A673 (cell line): ENCODE results near the gene KCTD4.

ENCODE experiments used
- EZH2 ChIP-seq: fragments of 200-600 bp; sonication (generic); IDR thresholded peaks from 2 replicates; pipeline ENCODE4 v1.6.1; 2017; ENCODE audit warnings: borderline replicate concordance, low read depth, mild to moderate bottlenecking, mixed read lengths, antibody characterized with exemption, low read length; ENCODE audit not compliant: poor library complexity, severe bottlenecking
- TF ChIP-seq, protein P1 (sequence below): fragments of 300-800, 200-600 bp; sonication (generic); conservative IDR thresholded peaks from 2 replicates; pipeline ENCODE4 v1.5.1; 2017; ENCODE audit warnings: low read depth, mild to moderate bottlenecking, antibody characterized with exemption, low read length, moderate library complexity, mixed read lengths

DNA sequence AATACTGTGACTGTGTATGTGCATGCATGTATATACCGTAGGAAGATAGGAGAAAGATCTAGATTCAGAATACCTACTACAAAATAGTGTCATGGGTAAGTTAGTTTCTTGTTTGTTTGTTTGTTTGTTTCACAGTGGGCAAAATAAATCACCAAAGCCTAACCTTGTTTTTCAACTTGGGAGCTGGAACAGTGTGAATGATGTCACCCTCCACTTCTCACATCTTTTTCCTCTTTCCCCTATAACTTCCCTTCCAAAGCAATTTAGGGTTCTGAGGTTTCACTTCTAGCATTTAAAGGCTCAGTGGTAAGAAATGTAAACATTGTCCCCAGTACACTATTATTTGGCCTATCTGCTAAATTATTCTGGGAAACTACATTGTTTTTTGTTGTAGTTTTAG, 5.4 kb downstream of the KCTD4 start:
- TF ChIP-seq, protein P1, sequence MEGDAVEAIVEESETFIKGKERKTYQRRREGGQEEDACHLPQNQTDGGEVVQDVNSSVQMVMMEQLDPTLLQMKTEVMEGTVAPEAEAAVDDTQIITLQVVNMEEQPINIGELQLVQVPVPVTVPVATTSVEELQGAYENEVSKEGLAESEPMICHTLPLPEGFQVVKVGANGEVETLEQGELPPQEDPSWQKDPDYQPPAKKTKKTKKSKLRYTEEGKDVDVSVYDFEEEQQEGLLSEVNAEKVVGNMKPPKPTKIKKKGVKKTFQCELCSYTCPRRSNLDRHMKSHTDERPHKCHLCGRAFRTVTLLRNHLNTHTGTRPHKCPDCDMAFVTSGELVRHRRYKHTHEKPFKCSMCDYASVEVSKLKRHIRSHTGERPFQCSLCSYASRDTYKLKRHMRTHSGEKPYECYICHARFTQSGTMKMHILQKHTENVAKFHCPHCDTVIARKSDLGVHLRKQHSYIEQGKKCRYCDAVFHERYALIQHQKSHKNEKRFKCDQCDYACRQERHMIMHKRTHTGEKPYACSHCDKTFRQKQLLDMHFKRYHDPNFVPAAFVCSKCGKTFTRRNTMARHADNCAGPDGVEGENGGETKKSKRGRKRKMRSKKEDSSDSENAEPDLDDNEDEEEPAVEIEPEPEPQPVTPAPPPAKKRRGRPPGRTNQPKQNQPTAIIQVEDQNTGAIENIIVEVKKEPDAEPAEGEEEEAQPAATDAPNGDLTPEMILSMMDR = no peak
- no peak for TF ChIP-seq EZH2
